EH (cell line): ENCODE results near the gene C9orf72.
A peak's percentile ranks its signal among the peaks of the same experiment; 100 is the strongest.

ENCODE experiments used
- DNase-seq: peaks from one replicate; pipeline ENCODE4 v3.0.0-alpha.2; 2015; ENCODE audit warnings: low read depth

The C9orf72 gene

GRCh38 chr9:27538647-27539046, 34.6 kb downstream of the C9orf72 start:
- DNase-seq, result no peak

GRCh38 chr9:27537756-27538155, 35.5 kb downstream of the C9orf72 start:
- DNase-seq, result no peak

GRCh38 chr9:27537027-27537435, 36.2 kb downstream of the C9orf72 start:
- DNase-seq, result no peak

GRCh38 chr9:27536168-27536567, 37.1 kb downstream of the C9orf72 start:
- DNase-seq, result no peak

GRCh38 chr9:27535701-27536118, 37.6 kb downstream of the C9orf72 start:
- DNase-seq, result no peak

GRCh38 chr9:27534658-27535209, 38.5 kb downstream of the C9orf72 start:
- DNase-seq, result no peak

GRCh38 chr9:27534131-27534530, 39.1 kb downstream of the C9orf72 start:
- no peak for DNase-seq

GRCh38 chr9:27533311-27533710, 40.0 kb downstream of the C9orf72 start:
- DNase-seq, result no peak

GRCh38 chr9:27532046-27532445, 41.2 kb downstream of the C9orf72 start:
- DNase-seq, result no peak

- DNase-seq, result no peak
Measured at GRCh38 chr9:27530915-27531755, 42.1 kb downstream of the C9orf72 start.

- DNase-seq, result peak; percentile 66
Measured at GRCh38 chr9:27529316-27530278, 43.7 kb downstream of the C9orf72 start, which contains the start of gene MOB3B. MOB3B (minus strand) TSS chr9:27529814; CDS start chr9:27455550, 74,264 bp downstream.

GRCh38 chr9:27528886-27529315, 44.4 kb downstream of the C9orf72 start:
- peak; percentile 5 for DNase-seq

- DNase-seq, result peak; percentile 29
Measured at GRCh38 chr9:27528076-27528885, 45.0 kb downstream of the C9orf72 start.

- DNase-seq, result no peak
Measured at GRCh38 chr9:27527702-27528075, 45.6 kb downstream of the C9orf72 start.

GRCh38 chr9:27524236-27524635, 49.0 kb downstream of the C9orf72 start, which contains the start of gene IFNK:
IFNK (plus strand) TSS chr9:27524290; CDS start chr9:27524337, 47 bp downstream.
- DNase-seq, result no peak

GRCh38 chr9:27523141-27523540, 50.1 kb downstream of the C9orf72 start:
- no peak for DNase-seq

GRCh38 chr9:27520986-27521385, 52.3 kb downstream of the C9orf72 start:
- no peak for DNase-seq

- DNase-seq, result peak; percentile 22
Measured at GRCh38 chr9:27519466-27520465, 53.5 kb downstream of the C9orf72 start.

GRCh38 chr9:27518809-27519208, 54.5 kb downstream of the C9orf72 start:
- no peak for DNase-seq

- DNase-seq, result no peak
Measured at GRCh38 chr9:27518006-27518405, 55.3 kb downstream of the C9orf72 start.
